Measurements from ENCODE around the gene TMED10.

DNA sequence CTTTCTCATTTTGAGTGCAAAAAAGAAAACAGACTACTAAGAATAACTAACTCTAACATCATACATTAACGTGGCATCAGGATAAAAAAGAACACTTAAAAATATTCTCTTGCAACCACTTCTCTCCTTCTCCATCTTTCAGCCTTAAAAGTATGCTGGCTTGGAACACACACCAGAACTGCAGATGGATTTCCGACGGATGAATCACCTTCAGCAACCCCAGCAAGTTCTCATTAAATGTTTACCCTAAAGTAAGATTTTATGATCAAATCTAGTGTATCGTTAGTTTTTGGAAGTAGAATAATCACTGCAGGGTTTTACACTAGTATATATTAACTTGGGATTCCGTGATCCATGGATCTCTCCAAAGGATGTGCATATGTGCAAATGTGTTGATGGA, 50.8 kb downstream of the TMED10 start:
- TF ChIP-seq CEBPB (IDR thresholded peaks at IDR 0.05) (no peak), POLR2AphosphoS2 (conservative IDR thresholded peaks at IDR 0.05; ENCODE audit: low read length) (no peak), EP300 (IDR thresholded peaks at IDR 0.05) (no peak), CHD4 (IDR thresholded peaks at IDR 0.05; ENCODE audit: borderline replicate concordance) (no peak), POLR2A (IDR thresholded peaks at IDR 0.05; ENCODE audit: low read length) (no peak), ZNF302 (CRISPR knock-in tag; IDR thresholded peaks at IDR 0.05) (no peak), MYC (IDR thresholded peaks at IDR 0.05; ENCODE audit: borderline replicate concordance, low read length) (no peak), ZSCAN20 (CRISPR knock-in tag; IDR thresholded peaks at IDR 0.05) (no peak)
- TF ChIP-seq, protein P1, sequence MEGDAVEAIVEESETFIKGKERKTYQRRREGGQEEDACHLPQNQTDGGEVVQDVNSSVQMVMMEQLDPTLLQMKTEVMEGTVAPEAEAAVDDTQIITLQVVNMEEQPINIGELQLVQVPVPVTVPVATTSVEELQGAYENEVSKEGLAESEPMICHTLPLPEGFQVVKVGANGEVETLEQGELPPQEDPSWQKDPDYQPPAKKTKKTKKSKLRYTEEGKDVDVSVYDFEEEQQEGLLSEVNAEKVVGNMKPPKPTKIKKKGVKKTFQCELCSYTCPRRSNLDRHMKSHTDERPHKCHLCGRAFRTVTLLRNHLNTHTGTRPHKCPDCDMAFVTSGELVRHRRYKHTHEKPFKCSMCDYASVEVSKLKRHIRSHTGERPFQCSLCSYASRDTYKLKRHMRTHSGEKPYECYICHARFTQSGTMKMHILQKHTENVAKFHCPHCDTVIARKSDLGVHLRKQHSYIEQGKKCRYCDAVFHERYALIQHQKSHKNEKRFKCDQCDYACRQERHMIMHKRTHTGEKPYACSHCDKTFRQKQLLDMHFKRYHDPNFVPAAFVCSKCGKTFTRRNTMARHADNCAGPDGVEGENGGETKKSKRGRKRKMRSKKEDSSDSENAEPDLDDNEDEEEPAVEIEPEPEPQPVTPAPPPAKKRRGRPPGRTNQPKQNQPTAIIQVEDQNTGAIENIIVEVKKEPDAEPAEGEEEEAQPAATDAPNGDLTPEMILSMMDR (IDR thresholded peaks at IDR 0.05) = no peak

All from A549 (cell line).